A549 (cell line): ENCODE data around the gene SPTY2D1.
"Not testable (repeated sequence)": the region's sequence is repeated elsewhere in the genome, so short reads cannot be mapped to it uniquely, and the experiment has no call there.

Source experiments
- CHD4 ChIP-seq: fragments of 200-600 bp; sonication (generic); IDR thresholded peaks from 2 replicates; pipeline ENCODE4 v1.6.1; 2016; ENCODE audit warnings: antibody characterized with exemption, mild to moderate bottlenecking, borderline replicate concordance
- CTCF ChIP-seq: fragments of >200 bp; sonication (Bioruptor Twin); formaldehyde crosslinking; IDR thresholded peaks from 3 replicates; pipeline ENCODE4 v1.5.1; 2016
- EP300 ChIP-seq, 2 experiments: fragments of >200 bp; sonication (Bioruptor Twin); formaldehyde crosslinking; IDR thresholded peaks; 2 replicates in 1 of 2; 3 replicates in 1 of 2; pipeline ENCODE4 v1.6.1; 2016 to 2017
- HOXA7 ChIP-seq: fragments of 250-450 bp; sonication (Bioruptor Pico); IDR thresholded peaks from 2 replicates; pipeline ENCODE4 v1.5.0; 2020; ENCODE audit warnings: mild to moderate bottlenecking, moderate library complexity
- JUN ChIP-seq, 2 experiments: fragments of >200 bp; sonication (Bioruptor Twin); formaldehyde crosslinking; IDR thresholded peaks; 2 replicates in 1 of 2; 3 replicates in 1 of 2; pipeline ENCODE4 v1.6.1; 2016 to 2017
- JUNB ChIP-seq: fragments of >200 bp; sonication (Bioruptor Twin); formaldehyde crosslinking; IDR thresholded peaks from 2 replicates; pipeline ENCODE4 v1.6.1; 2016
- MAFK ChIP-seq: fragments of 450-650 bp; IDR thresholded peaks from 2 replicates; pipeline ENCODE4 v1.6.1; 2014; ENCODE audit not compliant: partially characterized antibody
- POLR2A ChIP-seq: IDR thresholded peaks from 2 replicates; pipeline ENCODE4 v1.6.1; 2012; ENCODE audit warnings: mild to moderate bottlenecking, low read length

DNA sequence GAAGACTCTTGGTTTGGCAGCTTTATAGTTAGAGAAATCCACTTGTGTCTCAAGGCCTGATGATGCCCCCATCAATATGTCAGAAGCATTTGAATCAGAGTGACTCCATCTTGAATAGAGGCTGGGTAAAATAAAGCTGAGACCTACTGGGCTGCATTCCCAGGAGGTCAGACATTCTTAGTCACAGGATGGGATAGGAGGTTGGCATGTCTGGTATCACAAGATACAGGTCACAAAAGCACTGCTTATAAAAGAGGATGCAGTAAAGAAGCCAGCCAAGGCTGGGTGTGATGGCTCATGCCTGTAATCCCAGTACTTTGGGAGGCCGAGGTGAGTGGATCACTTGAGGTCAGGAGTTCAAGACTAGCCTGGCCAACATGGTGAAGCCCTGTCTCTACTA lies 47.8 kb upstream of the SPTY2D1 start:
- not testable (repeated sequence) for TF ChIP-seq EP300 (IDR thresholded peaks at IDR 0.05); POLR2A; JUN (IDR thresholded peaks at IDR 0.05); CTCF; MAFK; CHD4; JUNB; HOXA7 (CRISPR knock-in tag)
